Measurements from ENCODE around the gene OR51Q1. TPM values are rescaled to one million over a fixed set of nuclear protein-coding genes. Genes with fewer than 3 reads are reported as not detected.

Gene OR51Q1
- polyA plus RNA-seq, 1 of the 3 experiments (the other 2 are of a cell fraction): not detected

GRCh38 chr11:5460983-5461621 is 39.2 kb downstream of the OR51Q1 start (continued):
- TF ChIP-seq ZBTB33 (IDR thresholded peaks at IDR 0.05; ENCODE audit: borderline replicate concordance, low read depth) (no peak), IRF3 (IDR thresholded peaks at IDR 0.05; ENCODE audit: low read depth, low read length) (no peak), NFIC (IDR thresholded peaks at IDR 0.05; ENCODE audit: borderline replicate concordance) (no peak), GABPA (IDR thresholded peaks at IDR 0.05; ENCODE audit: low read depth) (no peak)

GRCh38 chr11:5467527-5467926 is 45.6 kb downstream of the OR51Q1 start:
- no peak overlapping the region for H3K4me2 ChIP-seq
- no peak overlapping the region for H3K27ac ChIP-seq (ENCODE audit: low read depth in 2 of 2, low read length in 1 of 2)
- ChIA-PET CTCF (interaction anchor here (1.0 kb wide), 1 partner anchor 494 kb away, joined by 3 read pairs; no protein-coding TSS in a partner anchor), POLR2A (no interaction called here)
- no peak overlapping the region for H3K9ac ChIP-seq
- 7% methylated on average over 2 of the region's 2 CpGs for whole genome bisulfite sequencing (ENCODE audit: low lambda C conversion rate)
- H3K36me3 ChIP-seq (replicated peaks in 1 of 2; ENCODE audit: control insufficient read depth in 1 of 2, insufficient read depth in 2 of 2, low read length in 1 of 2): no peaks in the 10 kb centered on the region
- H3K27me3 ChIP-seq (ENCODE audit: insufficient read depth): no peaks in the 10 kb centered on the region; the same call in 1 of the 2 replicates
- no peak for TF ChIP-seq RFX5 (IDR thresholded peaks at IDR 0.05; ENCODE audit: low read length)
- no peak for TF ChIP-seq MXI1 (IDR thresholded peaks at IDR 0.05; ENCODE audit: low read depth, low read length)
- no peak for TF ChIP-seq RXRA (IDR thresholded peaks at IDR 0.05; ENCODE audit: borderline replicate concordance, low read depth)
- TF ChIP-seq USF2 (IDR thresholded peaks at IDR 0.05; ENCODE audit: borderline replicate concordance, low read depth, low read length): no peak
- H3K79me2 ChIP-seq (ENCODE audit: insufficient read depth): no peaks in the 10 kb centered on the region
- H3K9me3 ChIP-seq: no peaks in the 10 kb centered on the region
- H3F3A ChIP-seq (replicated peaks; ENCODE audit: insufficient read depth): no peaks in the 10 kb centered on the region
- no peaks in the 10 kb centered on the region for H3K9me2 ChIP-seq
- no peaks in the 10 kb centered on the region for H3K4me1 ChIP-seq (ENCODE audit: control insufficient read depth in 1 of 2, insufficient read depth in 2 of 2, low read depth in 1 of 2, low read length in 1 of 2)
- H3K4me3 ChIP-seq (ENCODE audit: low read depth in 2 of 2, low read length in 1 of 2): no peak overlapping the region
- H4K20me1 ChIP-seq (ENCODE audit: insufficient read depth): no peaks in the 10 kb centered on the region
- no peak for DNase-seq
- H2AFZ ChIP-seq (ENCODE audit: low read depth): no peak overlapping the region

Other genes starting within 250 kb of the OR51Q1 start
- not detected in 2 replicates for gene OR51V1, start 221.4 kb upstream of the OR51Q1 start, polyA plus RNA-seq (2012; rRNA removed)
- not detected in 2 replicates for gene HBB, start 195.0 kb upstream of the OR51Q1 start, polyA plus RNA-seq (2012; rRNA removed)
- not detected in 2 replicates for gene HBD, start 187.6 kb upstream of the OR51Q1 start, polyA plus RNA-seq (2012; rRNA removed)
- not detected in 2 replicates for gene HBG1, start 172.3 kb upstream of the OR51Q1 start, polyA plus RNA-seq (2012; rRNA removed)
- 0.33 TPM in 1 of 2 replicates, not detected in the other for gene HBG2, start 167.3 kb upstream of the OR51Q1 start, polyA plus RNA-seq (2012; rRNA removed)
- 2.4 TPM in 2 replicates for gene HBE1, start 152.2 kb upstream of the OR51Q1 start, polyA plus RNA-seq (2012; rRNA removed)
- gene OR51B4, start 120.2 kb upstream of the OR51Q1 start, polyA plus RNA-seq (2012; rRNA removed): 0.07 and 0.29 TPM in 2 replicates
- gene OR51B2, start 97.8 kb upstream of the OR51Q1 start, polyA plus RNA-seq (2012; rRNA removed): not detected in 2 replicates
- gene OR51B5, start 78.6 kb upstream of the OR51Q1 start, polyA plus RNA-seq (2012; rRNA removed): 0.15 and 0.29 TPM in 2 replicates
- not detected in 2 replicates for gene OR51B6, start 70.6 kb upstream of the OR51Q1 start, polyA plus RNA-seq (2012; rRNA removed)
- not detected in 2 replicates for gene OR51M1, start 38.3 kb upstream of the OR51Q1 start, polyA plus RNA-seq (2012; rRNA removed)
- 0.08 TPM in 1 of 2 replicates, not detected in the other for gene OR51I1, start 19.4 kb downstream of the OR51Q1 start, polyA plus RNA-seq (2012; rRNA removed)
- gene OR51I2, start 27.2 kb downstream of the OR51Q1 start, polyA plus RNA-seq (2012; rRNA removed): not detected in 2 replicates
- gene OR52D1, start 66.6 kb downstream of the OR51Q1 start, polyA plus RNA-seq (2012; rRNA removed): not detected in 2 replicates
- gene UBQLN3, start 87.8 kb downstream of the OR51Q1 start, polyA plus RNA-seq (2012; rRNA removed): not detected in 2 replicates
- gene UBQLNL, start 94.6 kb downstream of the OR51Q1 start, polyA plus RNA-seq (2012; rRNA removed): 0.03 and 0.10 TPM in 2 replicates
- gene OR52H1, start 126.4 kb downstream of the OR51Q1 start, polyA plus RNA-seq (2012; rRNA removed): not detected in 2 replicates
- gene OR52B6, start 158.8 kb downstream of the OR51Q1 start, polyA plus RNA-seq (2012; rRNA removed): not detected in 2 replicates
- gene TRIM6, start 174.5 kb downstream of the OR51Q1 start, polyA plus RNA-seq (2012; rRNA removed): 0.46 and 0.94 TPM in 2 replicates
- gene TRIM34, start 202.9 kb downstream of the OR51Q1 start, polyA plus RNA-seq (2012; rRNA removed): 3.2 and 4.6 TPM in 2 replicates